ENCODE data around the gene SLC1A4. TPM values are rescaled to one million over a fixed set of nuclear protein-coding genes. Genes with fewer than 3 reads are reported as not detected.

Gene SLC1A4
- total and polyA plus RNA-seq, 2 of the 4 experiments (the other 2 are of a cell fraction): 6.8 to 8.1 TPM

DNA sequence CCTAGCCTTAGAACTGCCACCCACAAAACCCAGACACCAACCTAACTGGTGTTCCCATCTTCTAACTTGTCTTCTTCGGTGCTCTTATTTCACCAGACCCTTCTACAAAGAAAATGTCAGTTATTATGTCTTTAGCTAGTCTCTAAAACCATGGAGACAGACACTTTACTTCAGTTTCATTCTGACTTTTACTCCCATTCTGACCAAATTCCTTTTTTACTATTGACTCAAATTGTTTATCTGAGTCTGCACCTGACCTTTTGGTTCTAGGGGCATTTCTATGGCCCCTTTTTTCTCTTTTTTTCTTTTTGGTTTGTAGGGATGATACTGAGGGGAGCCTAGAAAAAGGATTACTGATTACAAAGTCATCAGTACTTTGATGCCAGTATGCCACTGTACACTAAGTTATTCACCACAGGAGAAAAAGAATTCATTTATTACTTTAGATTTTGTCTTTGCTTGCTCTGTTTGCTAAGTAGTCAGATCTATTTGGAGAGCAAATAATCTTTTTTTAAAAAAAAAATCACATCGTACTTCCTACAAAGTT is 6.8 kb upstream of the SLC1A4 start:
- H3K18ac ChIP-seq (ENCODE audit: low read depth, low read length): no peak overlapping the region
- H4K5ac ChIP-seq (ENCODE audit: low read depth, low read length): no peak overlapping the region
- WGBS, 2 experiments (ENCODE audit: extremely low coverage in 2 of 2, insufficient read length in 1 of 2): no CpG with 5 or more reads among the region's 2 CpGs
- no peak overlapping the region for H2BK120ac ChIP-seq (ENCODE audit: low read depth, low read length)
- H2BK15ac ChIP-seq (ENCODE audit: low read depth, low read length): no peak overlapping the region
- no peaks in the 10 kb centered on the region for H4K20me1 ChIP-seq (ENCODE audit: insufficient read depth, low read length)
- no peak overlapping the region for H3K14ac ChIP-seq (replicated peaks; ENCODE audit: low read depth, low read length)
- no peak overlapping the region for H3K4me3 ChIP-seq (ENCODE audit: insufficient read depth, low read depth, low read length)
- H3K4me1 ChIP-seq (ENCODE audit: control insufficient read depth, insufficient read depth, low read length): peaks cover 13% of the 10 kb centered on the region
- H4K8ac ChIP-seq (ENCODE audit: low read depth in 2 of 2, low read length in 2 of 2): no peak overlapping the region
- dilution Hi-C loops (cut with HindIII; ENCODE audit: low sequenced_read_pairs, unreplicated experiment) (no loop called here), in situ Hi-C loops (cut with MboI; ENCODE audit: low sequenced_read_pairs) (no loop called here), intact Hi-C loops (cut with micrococcal nuclease) (no loop called here)
- H3K4me2 ChIP-seq (ENCODE audit: low read depth, low read length): no peak overlapping the region
- no peak overlapping the region for H3K56ac ChIP-seq (ENCODE audit: extremely low read depth, insufficient read depth, low read length)
- H2BK20ac ChIP-seq (ENCODE audit: low read depth, low read length): no peak overlapping the region
- no peak overlapping the region for H4K91ac ChIP-seq (ENCODE audit: insufficient read depth, low read depth, low read length)
- ATAC-seq (ENCODE audit: low read depth) (no peak), DNase-seq (no peak)
- BruUV-seq (replicated peaks): no TSS peak
- H3K9me1 ChIP-seq (ENCODE audit: insufficient read depth, low read length): peaks cover 9% of the 10 kb centered on the region
- TF ChIP-seq MAZ (IDR thresholded peaks at IDR 0.05; ENCODE audit: borderline replicate concordance, low read depth, low read length): no peak
- TF ChIP-seq, protein P1, sequence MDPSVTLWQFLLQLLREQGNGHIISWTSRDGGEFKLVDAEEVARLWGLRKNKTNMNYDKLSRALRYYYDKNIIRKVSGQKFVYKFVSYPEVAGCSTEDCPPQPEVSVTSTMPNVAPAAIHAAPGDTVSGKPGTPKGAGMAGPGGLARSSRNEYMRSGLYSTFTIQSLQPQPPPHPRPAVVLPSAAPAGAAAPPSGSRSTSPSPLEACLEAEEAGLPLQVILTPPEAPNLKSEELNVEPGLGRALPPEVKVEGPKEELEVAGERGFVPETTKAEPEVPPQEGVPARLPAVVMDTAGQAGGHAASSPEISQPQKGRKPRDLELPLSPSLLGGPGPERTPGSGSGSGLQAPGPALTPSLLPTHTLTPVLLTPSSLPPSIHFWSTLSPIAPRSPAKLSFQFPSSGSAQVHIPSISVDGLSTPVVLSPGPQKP (IDR thresholded peaks at IDR 0.05; ENCODE audit: borderline replicate concordance, low read depth, low read length): no peak
- TF ChIP-seq RFX5 (IDR thresholded peaks at IDR 0.05; ENCODE audit: low read depth, low read length): no peak
- TF ChIP-seq BHLHE40 (IDR thresholded peaks at IDR 0.05; ENCODE audit: low read depth, low read length): no peak
- TF ChIP-seq, protein P2, sequence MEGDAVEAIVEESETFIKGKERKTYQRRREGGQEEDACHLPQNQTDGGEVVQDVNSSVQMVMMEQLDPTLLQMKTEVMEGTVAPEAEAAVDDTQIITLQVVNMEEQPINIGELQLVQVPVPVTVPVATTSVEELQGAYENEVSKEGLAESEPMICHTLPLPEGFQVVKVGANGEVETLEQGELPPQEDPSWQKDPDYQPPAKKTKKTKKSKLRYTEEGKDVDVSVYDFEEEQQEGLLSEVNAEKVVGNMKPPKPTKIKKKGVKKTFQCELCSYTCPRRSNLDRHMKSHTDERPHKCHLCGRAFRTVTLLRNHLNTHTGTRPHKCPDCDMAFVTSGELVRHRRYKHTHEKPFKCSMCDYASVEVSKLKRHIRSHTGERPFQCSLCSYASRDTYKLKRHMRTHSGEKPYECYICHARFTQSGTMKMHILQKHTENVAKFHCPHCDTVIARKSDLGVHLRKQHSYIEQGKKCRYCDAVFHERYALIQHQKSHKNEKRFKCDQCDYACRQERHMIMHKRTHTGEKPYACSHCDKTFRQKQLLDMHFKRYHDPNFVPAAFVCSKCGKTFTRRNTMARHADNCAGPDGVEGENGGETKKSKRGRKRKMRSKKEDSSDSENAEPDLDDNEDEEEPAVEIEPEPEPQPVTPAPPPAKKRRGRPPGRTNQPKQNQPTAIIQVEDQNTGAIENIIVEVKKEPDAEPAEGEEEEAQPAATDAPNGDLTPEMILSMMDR (conservative IDR thresholded peaks at IDR 0.05; ENCODE audit: low read depth, low read length): no peak
- TF ChIP-seq RAD21 (IDR thresholded peaks at IDR 0.05; ENCODE audit: low read length): no peak
- no peak for TF ChIP-seq CEBPB (IDR thresholded peaks at IDR 0.05; ENCODE audit: low read depth, low read length)
- no peak overlapping the region for H3K23ac ChIP-seq (ENCODE audit: low read depth, low read length)
- CTCF ChIA-PET: no interaction called here
- no peaks in the 10 kb centered on the region for H3K27me3 ChIP-seq (ENCODE audit: control insufficient read depth, insufficient read depth, low read length)
- H2AK9ac ChIP-seq (replicated peaks; ENCODE audit: low read depth, low read length, poor library complexity): no peak overlapping the region
- no peaks in the 10 kb centered on the region for H3K36me3 ChIP-seq (ENCODE audit: control insufficient read depth, insufficient read depth, low read length)
- H3K9ac ChIP-seq (ENCODE audit: low read depth, low read length): no peak overlapping the region
- no peak overlapping the region for H2AK5ac ChIP-seq (ENCODE audit: low read depth, low read length)
- no peak overlapping the region for H2BK5ac ChIP-seq (ENCODE audit: low read depth, low read length, poor library complexity, severe bottlenecking)
- peaks cover 5% of the 10 kb centered on the region in 2 experiments; a peak in 2 of 4 replicates for H3K79me1 ChIP-seq (ENCODE audit: low read depth in 1 of 2, low read length in 2 of 2)
- H3K9me3 ChIP-seq (ENCODE audit: control insufficient read depth, insufficient read depth, low read length): no peaks in the 10 kb centered on the region
- H3K27ac ChIP-seq (ENCODE audit: insufficient read depth, low read length): no peak overlapping the region
- POLR2A ChIA-PET (ENCODE audit: unreplicated experiment): no interaction called here
- no peak overlapping the region for H2AFZ ChIP-seq (replicated peaks; ENCODE audit: low read length, poor library complexity)
- H3K4ac ChIP-seq (ENCODE audit: low read depth, low read length): no peak overlapping the region

All from IMR-90 (cell line).